Hepatocyte (in vitro differentiated cells): ENCODE data around the gene TOR4A.

Experiments used
- EZH2 ChIP-seq: fragments of 200-600 bp; sonication (generic); IDR thresholded peaks from 2 replicates; pipeline ENCODE4 v1.6.1; 2016; ENCODE audit warnings: antibody characterized with exemption, mild to moderate bottlenecking, borderline replicate concordance
- EZH2phosphoT487 ChIP-seq: fragments of 200-600 bp; sonication (generic); IDR thresholded peaks from one replicate; pipeline ENCODE4 v1.6.1; 2018; ENCODE audit warnings: antibody characterized with exemption, mild to moderate bottlenecking, low read depth, moderate library complexity; ENCODE audit not compliant: unreplicated experiment, severe bottlenecking
- TF ChIP-seq, protein P1 (sequence below): fragments of 200-600 bp; sonication (generic); IDR thresholded peaks from 2 replicates; pipeline ENCODE4 v1.5.1; 2016; ENCODE audit warnings: antibody characterized with exemption, mild to moderate bottlenecking; ENCODE audit not compliant: poor library complexity

DNA sequence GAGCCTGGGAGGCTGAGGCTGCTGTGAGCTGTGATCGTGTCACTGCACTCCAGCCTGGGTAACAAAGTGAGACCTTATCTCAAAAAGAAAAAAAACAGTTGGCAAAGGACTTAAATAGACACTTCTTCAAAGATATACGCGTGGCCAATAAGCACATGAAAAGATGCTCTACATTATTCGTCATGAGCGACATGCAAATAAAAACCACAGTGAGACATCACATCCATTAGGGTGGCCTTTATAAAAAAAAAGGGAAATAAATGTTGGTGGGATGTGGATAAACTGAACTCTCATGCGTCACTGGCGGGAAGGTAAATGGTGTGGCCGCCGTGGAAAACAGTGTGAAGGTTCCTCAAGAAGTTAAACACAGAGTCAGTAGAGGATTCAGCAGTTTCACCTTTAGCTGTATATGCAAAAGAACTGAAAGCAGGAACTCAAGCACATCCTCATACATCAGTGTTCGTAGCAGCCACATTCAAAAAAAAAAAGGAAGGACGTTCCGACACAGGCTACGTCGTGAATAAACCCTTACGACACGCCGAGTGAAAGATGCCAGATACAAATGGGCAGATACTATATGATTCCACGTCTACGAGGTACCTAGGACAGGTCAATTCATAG, 49.0 kb downstream of the TOR4A start:
- TF ChIP-seq, protein P1, sequence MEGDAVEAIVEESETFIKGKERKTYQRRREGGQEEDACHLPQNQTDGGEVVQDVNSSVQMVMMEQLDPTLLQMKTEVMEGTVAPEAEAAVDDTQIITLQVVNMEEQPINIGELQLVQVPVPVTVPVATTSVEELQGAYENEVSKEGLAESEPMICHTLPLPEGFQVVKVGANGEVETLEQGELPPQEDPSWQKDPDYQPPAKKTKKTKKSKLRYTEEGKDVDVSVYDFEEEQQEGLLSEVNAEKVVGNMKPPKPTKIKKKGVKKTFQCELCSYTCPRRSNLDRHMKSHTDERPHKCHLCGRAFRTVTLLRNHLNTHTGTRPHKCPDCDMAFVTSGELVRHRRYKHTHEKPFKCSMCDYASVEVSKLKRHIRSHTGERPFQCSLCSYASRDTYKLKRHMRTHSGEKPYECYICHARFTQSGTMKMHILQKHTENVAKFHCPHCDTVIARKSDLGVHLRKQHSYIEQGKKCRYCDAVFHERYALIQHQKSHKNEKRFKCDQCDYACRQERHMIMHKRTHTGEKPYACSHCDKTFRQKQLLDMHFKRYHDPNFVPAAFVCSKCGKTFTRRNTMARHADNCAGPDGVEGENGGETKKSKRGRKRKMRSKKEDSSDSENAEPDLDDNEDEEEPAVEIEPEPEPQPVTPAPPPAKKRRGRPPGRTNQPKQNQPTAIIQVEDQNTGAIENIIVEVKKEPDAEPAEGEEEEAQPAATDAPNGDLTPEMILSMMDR: no peak
- TF ChIP-seq EZH2: no peak
- no peak for TF ChIP-seq EZH2phosphoT487
